HepG2 (cell line): ENCODE data around the gene PPHLN1. TPM values are rescaled to one million over a fixed set of nuclear protein-coding genes. Genes with fewer than 3 reads are reported as not detected.

Experiments used
- ATAC-seq: fragments of 200-7000 bp; cut with Tn5 transposase; 3 replicates; pipeline ENCODE4 v1.9.1; 2020; ENCODE audit warnings: mild to moderate bottlenecking, moderate library complexity
- BruUV-seq: library from RNA; stranded (reverse); fragments of 400-500 nt; replicated peaks from 2 replicates; lab custom pipeline; 2021; lab: Mats Ljungman, UMichigan
- CTCF ChIA-PET: fragments of 300-600 bp; formaldehyde crosslinking; extraction: SDS; loops from one replicate; lab custom pipeline; 2021; ENCODE audit warnings: low total read pairs, inconsistent platforms, low intra/inter-chr PET ratio; lab: Yijun Ruan, JAX
- POLR2A ChIA-PET: fragments of 350-600 bp; sonication (Branson Sonifier 250); formaldehyde crosslinking; loops from one replicate; lab custom pipeline; 2020; ENCODE audit warnings: antibody characterized with exemption, inconsistent platforms; lab: Yijun Ruan, JAX
- DNase-seq: peaks from one replicate; pipeline ENCODE4 v3.0.0-alpha.2; 2015; ENCODE audit warnings: low spot score
- FAIRE-seq: peaks from 3 replicates; lab custom pipeline; 2011; peaks lifted over from hg19 to GRCh38; lab: Jason Lieb, UNC
- H2AFZ ChIP-seq: one replicate; pipeline ENCODE4 v1.6.1; 2011; ENCODE audit warnings: low read length, inconsistent platforms
- H3K27ac ChIP-seq: fragments of 300-600 bp; 3 replicates; pipeline ENCODE4 v1.8.0; 2011; ENCODE audit warnings: mixed run types, mild to moderate bottlenecking, mixed read lengths, low read length, inconsistent platforms; ENCODE audit not compliant: insufficient read depth; ENCODE audit errors: extremely low read length
- H3K27me3 ChIP-seq, 2 experiments: fragments of 200-600 bp in 1 of 2; 2 replicates in 1 of 2; 3 replicates in 1 of 2; pipeline versions ENCODE4 v1.6.0 to v1.8.0; 2011; ENCODE audit warnings: low read length in 2 of 2, mild to moderate bottlenecking in 2 of 2, moderate library complexity in 2 of 2, inconsistent platforms in 1 of 2; ENCODE audit not compliant: insufficient read depth in 2 of 2, control insufficient read depth in 1 of 2
- H3K36me3 ChIP-seq, 2 experiments: fragments of 200-600 bp in 1 of 2; replicated peaks in 1 of 2; 2 replicates in 1 of 2; 3 replicates in 1 of 2; pipeline versions ENCODE4 v1.5.1 to v1.8.0; 2011; ENCODE audit warnings: low read length in 2 of 2, inconsistent platforms in 1 of 2; ENCODE audit not compliant: insufficient read depth in 2 of 2, control insufficient read depth in 1 of 2
- H3K4me1 ChIP-seq: 2 replicates; pipeline ENCODE4 v1.5.1; 2012; ENCODE audit warnings: low read length, inconsistent platforms; ENCODE audit not compliant: insufficient read depth
- H3K4me2 ChIP-seq: 2 replicates; pipeline ENCODE4 v1.6.0; 2011; ENCODE audit warnings: low read depth, low read length, inconsistent platforms
- H3K4me3 ChIP-seq, 3 experiments: fragments of 200-600 bp in 1 of 3; sonication (generic), shearing (Covaris generic) in 1 of 3; replicated peaks in 1 of 3; 2 replicates each; pipeline ENCODE4 v1.5.1; 2011 to 2016; ENCODE audit warnings: low read length in 3 of 3, inconsistent platforms in 2 of 3, low read depth in 2 of 3, mild to moderate bottlenecking in 2 of 3, control low read depth in 1 of 3, mixed read lengths in 1 of 3; ENCODE audit not compliant: insufficient read depth in 1 of 3
- H3K79me2 ChIP-seq: one replicate; pipeline ENCODE4 v1.6.1; 2011; ENCODE audit warnings: low read length, inconsistent platforms; ENCODE audit not compliant: insufficient read depth
- H3K9ac ChIP-seq: 2 replicates; pipeline ENCODE4 v1.6.0; 2011; ENCODE audit warnings: mild to moderate bottlenecking, low read depth, low read length, inconsistent platforms; ENCODE audit not compliant: insufficient read depth
- H3K9me3 ChIP-seq: 2 replicates; pipeline ENCODE4 v1.5.1; 2012; ENCODE audit warnings: mild to moderate bottlenecking, low read length
- H4K20me1 ChIP-seq: 2 replicates; pipeline ENCODE4 v1.6.0; 2011; ENCODE audit warnings: inconsistent platforms, mild to moderate bottlenecking, low read length, moderate library complexity; ENCODE audit not compliant: insufficient read depth
- AGO2 ChIP-seq: fragments of 200-400 bp; formaldehyde crosslinking; optimal IDR thresholded peaks from 2 replicates; pipeline ENCODE3; 2017; ENCODE audit warnings: mild to moderate bottlenecking, low read depth, low read length, moderate library complexity
- ATM ChIP-seq: fragments of 450-650 bp; IDR thresholded peaks from 2 replicates; pipeline ENCODE4 v1.7.1; 2017; ENCODE audit warnings: mild to moderate bottlenecking, borderline replicate concordance
- GABPA ChIP-seq, 2 experiments: IDR thresholded peaks; 2 replicates each; pipeline ENCODE4 v1.6.1; 2011 to 2016; ENCODE audit warnings: low read depth in 2 of 2, low read length in 1 of 2, missing biosample characterization in 1 of 2, missing genetic modification characterization in 1 of 2
- GTF2F1 ChIP-seq: fragments of 150-350 bp; IDR thresholded peaks from 2 replicates; pipeline ENCODE4 v1.6.1; 2014; ENCODE audit warnings: low read length
- HCFC1 ChIP-seq: fragments of 150-350 bp; IDR thresholded peaks from 2 replicates; pipeline ENCODE4 v1.6.1; 2014; ENCODE audit warnings: low read depth, low read length
- ISX ChIP-seq: sonication (generic); formaldehyde crosslinking; conservative IDR thresholded peaks from 2 replicates; pipeline ENCODE4 v1.5.0; 2020; ENCODE audit warnings: missing genetic modification reagents
- MBNL3 ChIP-seq: fragments of 250-450 bp; sonication (Bioruptor Pico); conservative IDR thresholded peaks from 2 replicates; pipeline ENCODE4 v1.8.0; 2022; ENCODE audit warnings: mild to moderate bottlenecking, inconsistent platforms
- NFATC3 ChIP-seq: sonication (generic); formaldehyde crosslinking; IDR thresholded peaks from 2 replicates; pipeline ENCODE4 v1.5.1; 2020; ENCODE audit warnings: mild to moderate bottlenecking, missing genetic modification reagents
- ZFP36 ChIP-seq: fragments of 150-350 bp; IDR thresholded peaks from 2 replicates; pipeline ENCODE4 v1.6.1; 2018; ENCODE audit warnings: borderline replicate concordance, low read length, low read depth; ENCODE audit not compliant: partially characterized antibody
- ZFP82 ChIP-seq: sonication (generic); formaldehyde crosslinking; IDR thresholded peaks from 2 replicates; pipeline ENCODE4 v1.5.1; 2020; ENCODE audit warnings: mild to moderate bottlenecking, missing genetic modification reagents, borderline replicate concordance
- ZNF280B ChIP-seq: sonication (generic); formaldehyde crosslinking; IDR thresholded peaks from 2 replicates; pipeline ENCODE4 v1.5.0; 2020; ENCODE audit warnings: missing genetic modification reagents, mild to moderate bottlenecking, borderline replicate concordance
- ZNF513 ChIP-seq: sonication (generic); formaldehyde crosslinking; conservative IDR thresholded peaks from 2 replicates; pipeline ENCODE4 v1.5.0; 2020; ENCODE audit warnings: missing genetic modification reagents
- ZNF557 ChIP-seq: sonication (generic); formaldehyde crosslinking; IDR thresholded peaks from 2 replicates; pipeline ENCODE4 v1.4.0; 2020; ENCODE audit warnings: missing genetic modification reagents
- ZNF562 ChIP-seq: sonication (generic); formaldehyde crosslinking; IDR thresholded peaks from 2 replicates; pipeline ENCODE4 v1.8.0; 2022; ENCODE audit warnings: missing genetic modification reagents, borderline replicate concordance
- ZNF703 ChIP-seq: sonication (generic); formaldehyde crosslinking; IDR thresholded peaks from 2 replicates; pipeline ENCODE4 v1.5.1; 2020; ENCODE audit warnings: missing genetic modification reagents, mild to moderate bottlenecking, moderate library complexity, borderline replicate concordance
- ZNF776 ChIP-seq: sonication (generic); formaldehyde crosslinking; IDR thresholded peaks from 2 replicates; pipeline ENCODE4 v1.4.0; 2020; ENCODE audit warnings: mild to moderate bottlenecking, missing genetic modification reagents
- ZXDC ChIP-seq: sonication (generic); formaldehyde crosslinking; IDR thresholded peaks from 2 replicates; pipeline ENCODE4 v1.5.0; 2020; ENCODE audit warnings: mild to moderate bottlenecking, missing genetic modification reagents
- in situ Hi-C: cut with HindIII; loops from 2 replicates; pipeline ENCODE4 v1.10.0; 2017; ENCODE audit warnings: low pct_unique_long_range_greater_than_20kb; ENCODE audit not compliant: extremely low pct_ligation_motif_present
- intact Hi-C: fragments of 100-400 bp; cut with micrococcal nuclease; formaldehyde crosslinking; loops from one replicate; pipeline ENCODE4 v1.10.0; 2022; ENCODE audit not compliant: unreplicated experiment
- polyA plus RNA-seq, 8 experiments: library from polyadenylated mRNA; depleted of rRNA in 3 of 8; stranded (reverse) in 7 of 8; unstranded in 1 of 8; fragments of >200 nt; fragmentation: Illumina TruSeq in 4 of 8; extraction: Trizol in 4 of 8; gene quantifications; 2 replicates each; pipeline versions ENCODE4 v1.2.1 to v1.2.3, GENCODE V29; 2011 to 2016; ENCODE audit warnings: low read depth in 4 of 8, missing spikeins in 1 of 8, mixed read lengths in 1 of 8; ENCODE audit not compliant: insufficient read depth in 1 of 8
- total RNA-seq, 5 experiments: library from RNA; depleted of rRNA; stranded (reverse); fragments of >200 nt; fragmentation: Illumina TruSeq; extraction: Trizol; gene quantifications; 2 replicates each; pipeline ENCODE4 v1.2.3, GENCODE V29; 2016; ENCODE audit warnings: low read depth in 1 of 5

PPHLN1 gene
- total and polyA plus RNA-seq, 2 of the 13 experiments (the other 11 are each of a cell fraction or from before 2014, with no cell fraction given): 43.4 to 66.0 TPM

- Histone ChIP-seq H3K4me1 (peaks cover 16% of the 10 kb centered on the region), H2AFZ (no peak overlapping the region), H3K36me3 (no peaks in the 10 kb centered on the region), H3K79me2 (no peaks in the 10 kb centered on the region), H3K4me3 (no peak overlapping the region), H3K9ac (no peak overlapping the region), H3K27ac (no peak overlapping the region), H3K9me3 (no peaks in the 10 kb centered on the region), H3K4me2 (no peak overlapping the region), H4K20me1 (no peaks in the 10 kb centered on the region), H3K27me3 (no peaks in the 10 kb centered on the region; a peak in 2 of 5 replicates)
- BruUV-seq: no TSS peak
- FAIRE-seq (no peak), ATAC-seq (no peak), DNase-seq (no peak)
- intact Hi-C loops (no loop called here), in situ Hi-C loops (no loop called here)
- ChIA-PET POLR2A (no interaction called here), CTCF (no interaction called here)
- TF ChIP-seq GTF2F1 (no peak), ATM (no peak), ZXDC (CRISPR knock-in tag) (no peak), ZNF280B (CRISPR knock-in tag) (no peak), ZNF513 (CRISPR knock-in tag) (no peak), ZNF703 (CRISPR knock-in tag) (no peak), ZNF562 (CRISPR knock-in tag) (no peak), NFATC3 (CRISPR knock-in tag) (no peak), MBNL3 (CRISPR knock-in tag) (no peak), ZFP82 (CRISPR knock-in tag) (no peak), GABPA (IDR thresholded peaks at IDR 0.05; ENCODE audit: low read depth, low read length) (no peak), GABPA (CRISPR knock-in tag; IDR thresholded peaks at IDR 0.05; ENCODE audit: low read depth) (no peak), AGO2 (no peak), HCFC1 (no peak), ZNF776 (CRISPR knock-in tag) (no peak), ZNF557 (CRISPR knock-in tag) (no peak), ISX (CRISPR knock-in tag) (no peak), ZFP36 (no peak)
Measured at GRCh38 chr12:42278128-42278510, 47.8 kb upstream of the PPHLN1 start.
